G401 (cell line): ENCODE measurements around the gene CNNM2. TPM values are rescaled to one million over a fixed set of nuclear protein-coding genes. Genes with fewer than 3 reads are reported as not detected.
"Not testable (repeated sequence)": the region's sequence is repeated elsewhere in the genome, so short reads cannot be mapped to it uniquely, and the experiment has no call there.

ENCODE experiments used
- DNase-seq: peaks from one replicate; pipeline ENCODE4 v3.0.0-alpha.2; 2015; ENCODE audit warnings: low spot score
- in situ Hi-C: cut with HindIII; loops from 2 replicates; pipeline ENCODE4 v1.10.0; 2016; ENCODE audit warnings: low sequenced_read_pairs, mixed read lengths
- total RNA-seq: library from RNA; depleted of rRNA; stranded (reverse); fragments of >200 nt; shearing (Covaris generic); gene quantifications from 2 replicates; pipeline ENCODE4 v1.2.3, GENCODE V29; 2014

Gene CNNM2
- total RNA-seq, 1 experiment from 2014 or later, result 15.5 TPM

GRCh38 chr10:102919992-102920739, 2.1 kb downstream of the CNNM2 start:
- peak; percentile 50 for DNase-seq
- in situ Hi-C loops, result no loop called here

- in situ Hi-C loops, result no loop called here
- DNase-seq, result no peak
These were observed 5.5 kb downstream of the CNNM2 start for GRCh38 chr10:102923601-102924000.

GRCh38 chr10:102926842-102927241, 8.7 kb downstream of the CNNM2 start:
- in situ Hi-C loops, result no loop called here
- no peak for DNase-seq

GRCh38 chr10:102927311-102928010, 9.4 kb downstream of the CNNM2 start:
- no peak for DNase-seq
- in situ Hi-C loops, result no loop called here

- in situ Hi-C loops, DNase-seq: not testable (repeated sequence)
These were observed 10.3 kb downstream of the CNNM2 start for GRCh38 chr10:102928442-102928841.

GRCh38 chr10:102930720-102931119, 12.6 kb downstream of the CNNM2 start:
- in situ Hi-C loops, result no loop called here

GRCh38 chr10:102931643-102932042, 13.5 kb downstream of the CNNM2 start:
- in situ Hi-C loops, result no loop called here

More at GRCh38 chr10:102930720-102931119, 12.6 kb downstream of the CNNM2 start:
- no peak for DNase-seq

GRCh38 chr10:102935505-102935904, 17.4 kb downstream of the CNNM2 start:
- in situ Hi-C loops, result no loop called here
- peak; percentile 8 for DNase-seq

More at GRCh38 chr10:102931643-102932042, 13.5 kb downstream of the CNNM2 start:
- no peak for DNase-seq

- no peak for DNase-seq
- in situ Hi-C loops, result no loop called here
These were observed 18.0 kb downstream of the CNNM2 start for GRCh38 chr10:102935939-102936605.

- no peak for DNase-seq
- in situ Hi-C loops, result no loop called here
These were observed 23.3 kb downstream of the CNNM2 start for GRCh38 chr10:102941401-102941800.

GRCh38 chr10:102945449-102945848, 27.4 kb downstream of the CNNM2 start:
- in situ Hi-C loops, result no loop called here
- DNase-seq, result no peak

- in situ Hi-C loops, result no loop called here
- no peak for DNase-seq
These were observed 27.9 kb downstream of the CNNM2 start for GRCh38 chr10:102945962-102946361.

GRCh38 chr10:102946992-102947391, 28.9 kb downstream of the CNNM2 start:
- in situ Hi-C loops, result no loop called here
- DNase-seq, result no peak

- in situ Hi-C loops, result no loop called here
- no peak for DNase-seq
These were observed 30.1 kb downstream of the CNNM2 start for GRCh38 chr10:102948176-102948575.

- in situ Hi-C loops, result no loop called here
- no peak for DNase-seq
These were observed 30.7 kb downstream of the CNNM2 start for GRCh38 chr10:102948786-102949185.

- DNase-seq, result no peak
- in situ Hi-C loops, result no loop called here
These were observed 31.8 kb downstream of the CNNM2 start for GRCh38 chr10:102949916-102950315.

GRCh38 chr10:102951316-102951715, 33.2 kb downstream of the CNNM2 start:
- DNase-seq, result no peak
- in situ Hi-C loops, result no loop called here

- in situ Hi-C loops, result no loop called here
- DNase-seq, result no peak
These were observed 41.3 kb downstream of the CNNM2 start for GRCh38 chr10:102959360-102959759.

- DNase-seq, result no peak
- in situ Hi-C loops, result no loop called here
These were observed 42.1 kb downstream of the CNNM2 start for GRCh38 chr10:102960157-102960556.

- no peak for DNase-seq
- in situ Hi-C loops, result no loop called here
These were observed 44.2 kb downstream of the CNNM2 start for GRCh38 chr10:102962267-102962666.
